ENCODE data around the gene TAF4B. TPM values are rescaled to one million over a fixed set of nuclear protein-coding genes. Genes with fewer than 3 reads are reported as not detected.
A peak's percentile ranks its signal among the peaks of the same experiment; 100 is the strongest.
"Not testable (repeated sequence)": the region's sequence is repeated elsewhere in the genome, so short reads cannot be mapped to it uniquely, and the experiment has no call there.

Gene TAF4B
- total and polyA plus RNA-seq, 2 donors (not counting 1 experiment from before 2014, with no cell fraction given), result 0.42 to 2.0 TPM

GRCh38 chr18:26252411-26252810 lies 26.2 kb downstream of the TAF4B start:
- no peak for DNase-seq (ENCODE audit: low read depth in 2 of 2)
- H2AFZ ChIP-seq (ENCODE audit: low read length), result no peak overlapping the region
- H3K36me3 ChIP-seq (ENCODE audit: control insufficient read depth, insufficient read depth, low read length), result no peaks in the 10 kb centered on the region
- no peak overlapping the region for H3K4me2 ChIP-seq (ENCODE audit: extremely low read depth, insufficient read depth, low read length)
- H3K4me1 ChIP-seq (ENCODE audit: control insufficient read depth, extremely low read depth, insufficient read depth, low read length), result no peaks in the 10 kb centered on the region
- no peaks in the 10 kb centered on the region for H3K9me3 ChIP-seq (ENCODE audit: control insufficient read depth, insufficient read depth, low read depth, low read length)
- no peaks in the 10 kb centered on the region for H3K79me2 ChIP-seq (ENCODE audit: control insufficient read depth, insufficient read depth, low read length)
- TF ChIP-seq CTCF (conservative IDR thresholded peaks at IDR 0.05 in 1 of 2, IDR thresholded peaks at IDR 0.05 in 1 of 2; ENCODE audit: low read depth in 1 of 2, low read length in 2 of 2) (no peak), EZH2 (IDR thresholded peaks at IDR 0.05; ENCODE audit: low read length, missing control alignments) (no peak)
- no peaks in the 10 kb centered on the region for H3K27me3 ChIP-seq (ENCODE audit: control insufficient read depth, insufficient read depth, low read length)
- H3K4me3 ChIP-seq (replicated peaks in 1 of 4; ENCODE audit: control extremely low read depth in 1 of 4, insufficient read depth in 1 of 4, low read depth in 3 of 4, low read length in 4 of 4), result no peak overlapping the region
- no peak overlapping the region for H3K9ac ChIP-seq (ENCODE audit: insufficient read depth, low read length)
- no peaks in the 10 kb centered on the region for H4K20me1 ChIP-seq (ENCODE audit: control insufficient read depth, extremely low read depth, insufficient read depth, low read length)
- H3K27ac ChIP-seq (ENCODE audit: insufficient read depth, low read length), result no peak overlapping the region

- peak in 1 of 2 donors; percentile 2 for DNase-seq (ENCODE audit: low read depth in 2 of 2)
- H3K4me2 ChIP-seq (ENCODE audit: extremely low read depth, insufficient read depth, low read length), result not testable (repeated sequence)
- peak in 1 of 2 donors; percentile 5 for TF ChIP-seq CTCF (conservative IDR thresholded peaks at IDR 0.05 in 1 of 2, IDR thresholded peaks at IDR 0.05 in 1 of 2; ENCODE audit: low read depth in 1 of 2, low read length in 2 of 2)
Measured at GRCh38 chr18:26254808-26255207, 28.6 kb downstream of the TAF4B start.

GRCh38 chr18:26255695-26256622 lies 29.7 kb downstream of the TAF4B start:
- H3K27me3 ChIP-seq (ENCODE audit: control insufficient read depth, insufficient read depth, low read length), result no peaks in the 10 kb centered on the region
- no peaks in the 10 kb centered on the region for H4K20me1 ChIP-seq (ENCODE audit: control insufficient read depth, extremely low read depth, insufficient read depth, low read length)
- no peak overlapping the region for H3K4me2 ChIP-seq (ENCODE audit: extremely low read depth, insufficient read depth, low read length)
- TF ChIP-seq CTCF (conservative IDR thresholded peaks at IDR 0.05 in 1 of 2, IDR thresholded peaks at IDR 0.05 in 1 of 2; ENCODE audit: low read depth in 1 of 2, low read length in 2 of 2), result no peak
- no peak for TF ChIP-seq EZH2 (IDR thresholded peaks at IDR 0.05; ENCODE audit: low read length, missing control alignments)
- H3K79me2 ChIP-seq (ENCODE audit: control insufficient read depth, insufficient read depth, low read length), result no peaks in the 10 kb centered on the region
- DNase-seq (ENCODE audit: low read depth in 2 of 2), result no peak
- no peaks in the 10 kb centered on the region for H3K4me1 ChIP-seq (ENCODE audit: control insufficient read depth, extremely low read depth, insufficient read depth, low read length)
- no peaks in the 10 kb centered on the region for H3K36me3 ChIP-seq (ENCODE audit: control insufficient read depth, insufficient read depth, low read length)
- H2AFZ ChIP-seq (ENCODE audit: low read length), result no peak overlapping the region
- no peak overlapping the region for H3K27ac ChIP-seq (ENCODE audit: insufficient read depth, low read length)
- no peak overlapping the region for H3K9ac ChIP-seq (ENCODE audit: insufficient read depth, low read length)
- no peaks in the 10 kb centered on the region for H3K9me3 ChIP-seq (ENCODE audit: control insufficient read depth, insufficient read depth, low read depth, low read length)
- H3K4me3 ChIP-seq (replicated peaks in 1 of 4; ENCODE audit: control extremely low read depth in 1 of 4, insufficient read depth in 1 of 4, low read depth in 3 of 4, low read length in 4 of 4), result no peak overlapping the region

More at GRCh38 chr18:26254808-26255207, 28.6 kb downstream of the TAF4B start:
- not testable (repeated sequence) for H3K9ac ChIP-seq (ENCODE audit: insufficient read depth, low read length); H3K36me3 ChIP-seq (ENCODE audit: control insufficient read depth, insufficient read depth, low read length); H3K9me3 ChIP-seq (ENCODE audit: control insufficient read depth, insufficient read depth, low read depth, low read length); H3K4me3 ChIP-seq (replicated peaks in 1 of 4; ENCODE audit: control extremely low read depth in 1 of 4, insufficient read depth in 1 of 4, low read depth in 3 of 4, low read length in 4 of 4); H3K4me1 ChIP-seq (ENCODE audit: control insufficient read depth, extremely low read depth, insufficient read depth, low read length); H2AFZ ChIP-seq (ENCODE audit: low read length); H3K79me2 ChIP-seq (ENCODE audit: control insufficient read depth, insufficient read depth, low read length); H4K20me1 ChIP-seq (ENCODE audit: control insufficient read depth, extremely low read depth, insufficient read depth, low read length); H3K27ac ChIP-seq (ENCODE audit: insufficient read depth, low read length); H3K27me3 ChIP-seq (ENCODE audit: control insufficient read depth, insufficient read depth, low read length)
